Measurements from ENCODE around the gene SPC24. TPM values are rescaled to one million over a fixed set of nuclear protein-coding genes. Genes with fewer than 3 reads are reported as not detected.
"Not testable (repeated sequence)": the region's sequence is repeated elsewhere in the genome, so short reads cannot be mapped to it uniquely, and the experiment has no call there.

The SPC24 gene
- total RNA-seq, 4 donors from 2014 or later = 1.2 to 2.8 (median 1.5) TPM

- ATAC-seq (ENCODE audit: low FRiP score) (no peak), DNase-seq (ENCODE audit: low spot score) (no peak)
- TF ChIP-seq CTCF (IDR thresholded peaks at IDR 0.05) = no peak
Observed at GRCh38 chr19:11191934-11192333, 36.4 kb upstream of the SPC24 start.

GRCh38 chr19:11191273-11191755, 35.7 kb upstream of the SPC24 start:
- no peak for TF ChIP-seq CTCF (IDR thresholded peaks at IDR 0.05)
- DNase-seq (ENCODE audit: low spot score) (peak; percentile 39), ATAC-seq (ENCODE audit: low FRiP score) (peak; percentile 58)

- no peak for TF ChIP-seq CTCF (IDR thresholded peaks at IDR 0.05)
- ATAC-seq (ENCODE audit: low FRiP score) (no peak), DNase-seq (ENCODE audit: low spot score) (no peak)
Observed at GRCh38 chr19:11190501-11190900, 34.9 kb upstream of the SPC24 start.

- no peak for DNase-seq (ENCODE audit: low spot score)
- TF ChIP-seq CTCF (IDR thresholded peaks at IDR 0.05) = no peak
- ATAC-seq (ENCODE audit: low FRiP score) = no peak
Observed at GRCh38 chr19:11187441-11187840, 31.9 kb upstream of the SPC24 start.

GRCh38 chr19:11182994-11183393, 27.4 kb upstream of the SPC24 start:
- no peak for TF ChIP-seq CTCF (IDR thresholded peaks at IDR 0.05)
- no peak for ATAC-seq (ENCODE audit: low FRiP score)

GRCh38 chr19:11181488-11181887, 25.9 kb upstream of the SPC24 start:
- ATAC-seq (ENCODE audit: low FRiP score) = no peak

More at GRCh38 chr19:11182994-11183393, 27.4 kb upstream of the SPC24 start:
- DNase-seq (ENCODE audit: low spot score) = no peak

GRCh38 chr19:11180975-11181374, 25.4 kb upstream of the SPC24 start:
- ATAC-seq (ENCODE audit: low FRiP score); DNase-seq (ENCODE audit: low spot score): not testable (repeated sequence)

More at GRCh38 chr19:11181488-11181887, 25.9 kb upstream of the SPC24 start:
- no peak for DNase-seq (ENCODE audit: low spot score)
- TF ChIP-seq CTCF (IDR thresholded peaks at IDR 0.05) = no peak

GRCh38 chr19:11180346-11180745, 24.8 kb upstream of the SPC24 start:
- ATAC-seq (ENCODE audit: low FRiP score) = no peak
- no peak for TF ChIP-seq CTCF (IDR thresholded peaks at IDR 0.05)
- no peak for DNase-seq (ENCODE audit: low spot score)
